Activated CD4-positive, CD25-positive, alpha-beta regulatory T cell treated with anti-CD3 and anti-CD28 coated beads, Interleukin-2, amount 50 U/mL, for 16 hours (primary cell): ENCODE results near the gene DXO.
"Not testable (repeated sequence)": the region's sequence is repeated elsewhere in the genome, so short reads cannot be mapped to it uniquely, and the experiment has no call there.

Source experiments
- DNase-seq: peaks from one replicate; pipeline ENCODE4 v3.0.0-alpha.2; 2020; ENCODE audit warnings: low read depth, low spot score

The DXO gene

GRCh38 chr6:31971993-31972708 is at the start of gene DXO:
Gene DXO (minus strand): TSS chr6:31972138. CDS start chr6:31971675, 463 bp downstream.
- peak; percentile 99 for DNase-seq

- DNase-seq, result not testable (repeated sequence)
Observed at GRCh38 chr6:32014547-32014946, 42.6 kb upstream of the DXO start, which contains the start of gene C4B. Gene C4B (plus strand): TSS chr6:32014795. CDS start chr6:32014846, 51 bp downstream.

- DNase-seq, result not testable (repeated sequence)
Observed at GRCh38 chr6:32013738-32014137, 41.8 kb upstream of the DXO start.

GRCh38 chr6:32012941-32013617 is 41.1 kb upstream of the DXO start:
- not testable (repeated sequence) for DNase-seq

GRCh38 chr6:32010856-32011530 is 39.1 kb upstream of the DXO start:
- not testable (repeated sequence) for DNase-seq

GRCh38 chr6:32009537-32009936 is 37.6 kb upstream of the DXO start:
- DNase-seq, result not testable (repeated sequence)

- DNase-seq, result not testable (repeated sequence)
Observed at GRCh38 chr6:32008616-32009015, 36.7 kb upstream of the DXO start.

GRCh38 chr6:32008037-32008436 is 36.1 kb upstream of the DXO start:
- not testable (repeated sequence) for DNase-seq

- DNase-seq, result not testable (repeated sequence)
Observed at GRCh38 chr6:32007086-32007485, 35.1 kb upstream of the DXO start.

GRCh38 chr6:32005991-32006529 is 34.1 kb upstream of the DXO start:
- DNase-seq, result not testable (repeated sequence)

- DNase-seq, result not testable (repeated sequence)
Observed at GRCh38 chr6:32005538-32005880, 33.6 kb upstream of the DXO start.

GRCh38 chr6:32004864-32005537 is 33.1 kb upstream of the DXO start:
- DNase-seq, result not testable (repeated sequence)

- DNase-seq, result not testable (repeated sequence)
Observed at GRCh38 chr6:32004393-32004792, 32.5 kb upstream of the DXO start.

- not testable (repeated sequence) for DNase-seq
Observed at GRCh38 chr6:32003301-32003700, 31.4 kb upstream of the DXO start.

- DNase-seq, result not testable (repeated sequence)
Observed at GRCh38 chr6:32002546-32003268, 30.8 kb upstream of the DXO start.

GRCh38 chr6:31996385-31996784 is 24.4 kb upstream of the DXO start:
- DNase-seq, result not testable (repeated sequence)

GRCh38 chr6:31994421-31994820 is 22.5 kb upstream of the DXO start:
- not testable (repeated sequence) for DNase-seq

GRCh38 chr6:31989363-31989762 is 17.4 kb upstream of the DXO start:
- not testable (repeated sequence) for DNase-seq

GRCh38 chr6:31981744-31982143 is 9.8 kb upstream of the DXO start, which contains the start of gene C4A:
Gene C4A (plus strand): TSS chr6:31982057. CDS start chr6:31982108, 51 bp downstream.
- not testable (repeated sequence) for DNase-seq

- not testable (repeated sequence) for DNase-seq
Observed at GRCh38 chr6:31980998-31981397, 9.1 kb upstream of the DXO start.
